Adipose tissue (tissue), 3 donors: ENCODE results near the gene KDM3B. TPM values are rescaled to one million over a fixed set of nuclear protein-coding genes. Genes with fewer than 3 reads are reported as not detected.
"Not testable (repeated sequence)": the region's sequence is repeated elsewhere in the genome, so short reads cannot be mapped to it uniquely, and the experiment has no call there.

ENCODE experiments used
- H3K27ac ChIP-seq: one replicate; pipeline ENCODE4 v1.5.1; 2013; ENCODE audit warnings: low read depth, low read length
- WGBS, 3 donors: extraction: QIAGEN DNeasy Blood & Tissue Kit; methylation state at CpG; one replicate each; pipeline ENCODE4 v1.1.7; 2013; 5-methylcytosine and 5-hydroxymethylcytosine counted together
- polyA plus RNA-seq, 3 donors: library from polyadenylated mRNA; stranded (reverse); fragments of 200-250 nt; gene quantifications; one replicate each; pipeline ENCODE4 v1.2.3, GENCODE V29; 2013
- donor health status: healthy with polysubstance abuse.
- donor health status: Bipolar disorder and iron deficiency.
- donor health status: healthy.

KDM3B gene
- polyA plus RNA-seq, 3 donors = 14.2 to 26.7 (median 22.9) TPM

DNA sequence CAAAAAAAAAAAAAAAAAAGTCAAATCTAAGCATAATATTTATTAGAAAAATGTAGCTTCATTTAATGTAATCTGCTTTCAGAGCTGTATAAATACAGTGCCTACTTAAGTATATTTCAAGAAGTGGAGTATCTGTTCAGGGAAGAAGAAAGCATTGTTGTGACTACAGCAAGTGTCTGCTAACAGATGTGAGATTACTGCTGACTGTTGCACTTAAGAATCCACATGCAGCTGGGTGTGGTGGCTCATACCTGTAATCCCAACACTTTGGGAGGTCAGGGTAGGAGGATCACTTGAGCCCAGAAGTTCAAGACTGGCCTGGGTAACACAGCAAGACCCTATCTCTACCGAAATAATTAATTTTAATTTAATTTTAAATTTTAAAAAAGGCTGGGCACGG is 19.0 kb downstream of the KDM3B start:
- WGBS, 3 donors = 88 to 96% (median 92%) methylated on average over 2 of the region's 2 CpGs
- H3K27ac ChIP-seq = no peak overlapping the region

DNA sequence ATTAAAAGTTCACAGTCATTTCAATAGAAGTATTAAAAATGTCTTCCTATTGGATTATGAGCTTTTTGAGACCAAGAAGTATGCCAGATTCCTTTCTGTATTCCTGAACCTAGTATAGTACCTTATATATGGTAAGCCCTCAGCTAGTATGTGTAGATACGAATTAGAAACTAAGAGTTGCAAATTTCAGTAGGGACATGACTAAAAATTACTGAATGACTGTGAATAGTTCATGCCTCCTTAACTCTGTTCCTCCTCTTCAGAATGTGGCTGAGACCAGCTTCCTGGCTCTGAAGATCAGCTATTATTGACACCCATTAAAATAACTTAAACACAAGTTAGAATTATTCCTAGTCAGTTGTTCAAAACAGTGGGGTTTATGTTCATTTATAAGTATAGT is 19.7 kb downstream of the KDM3B start:
- whole genome bisulfite sequencing, 3 donors = 80 to 83% (median 80%) methylated on average over 1 of the region's 1 CpG
- H3K27ac ChIP-seq = no peak overlapping the region

DNA sequence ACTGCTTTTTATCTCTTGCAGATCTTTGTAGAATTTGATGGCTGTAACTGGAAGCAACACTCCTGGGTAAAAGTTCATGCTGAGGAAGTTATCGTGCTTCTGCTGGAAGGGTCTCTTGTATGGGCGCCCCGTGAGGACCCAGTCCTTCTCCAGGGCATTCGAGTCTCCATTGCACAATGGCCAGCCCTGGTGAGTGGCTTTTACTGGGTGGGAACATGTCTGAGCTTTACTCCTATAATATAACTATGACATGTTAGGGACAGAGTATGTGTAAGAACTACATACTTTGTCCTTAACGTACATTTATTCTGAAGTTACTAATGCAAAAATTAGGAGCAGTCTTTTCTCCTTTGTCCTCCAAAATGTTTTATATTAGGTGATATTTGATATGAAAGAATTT is 20.2 kb downstream of the KDM3B start:
- 57 to 80% (median 60%) methylated on average over 5 of the region's 5 CpGs for WGBS, 3 donors
- H3K27ac ChIP-seq = no peak overlapping the region

DNA sequence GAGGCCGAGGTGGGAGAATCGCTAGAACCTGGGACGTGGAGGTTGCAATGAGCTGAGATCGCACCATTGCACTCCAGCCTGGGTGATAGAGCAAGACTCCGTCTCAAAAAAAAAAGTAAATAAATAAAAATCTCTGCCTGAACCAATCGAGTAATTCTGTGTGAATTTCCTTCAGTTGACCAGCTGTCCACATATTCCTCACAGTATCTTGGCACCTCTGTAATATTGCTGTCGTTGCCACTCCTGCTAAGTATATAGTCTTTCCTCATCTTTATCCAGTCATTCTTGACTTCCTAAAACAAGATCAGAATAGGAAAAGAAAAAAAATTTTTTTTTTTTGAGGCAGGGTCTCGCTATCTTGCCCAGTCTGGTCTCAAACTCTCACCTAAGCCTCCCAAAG is 29.9 kb downstream of the KDM3B start:
- H3K27ac ChIP-seq = no peak overlapping the region
- 64 to 97% (median 97%) methylated on average over 8 of the region's 8 CpGs for WGBS, 3 donors

DNA sequence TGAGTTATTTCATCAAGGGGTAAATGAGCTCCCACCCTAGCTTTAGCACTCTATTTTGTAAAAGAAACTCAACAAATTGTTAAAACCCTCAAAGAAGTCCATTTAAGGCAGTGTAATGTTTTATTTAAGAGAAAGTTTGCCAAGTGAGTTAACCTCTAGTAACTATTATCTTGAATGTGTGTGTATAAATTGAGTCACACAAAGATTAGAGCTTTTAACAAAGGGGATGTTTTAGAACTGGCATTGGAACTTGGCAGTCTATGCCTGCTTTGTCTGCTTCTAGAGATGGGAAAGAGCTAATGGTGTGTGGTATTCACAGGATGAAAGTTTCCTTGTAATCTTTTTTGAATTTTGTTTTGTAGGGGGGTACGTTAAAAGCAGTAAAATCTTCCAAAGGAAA is 33.2 kb downstream of the KDM3B start:
- H3K27ac ChIP-seq = no peak overlapping the region
- WGBS, 3 donors = 91 to 95% (median 95%) methylated on average over 1 of the region's 1 CpG

DNA sequence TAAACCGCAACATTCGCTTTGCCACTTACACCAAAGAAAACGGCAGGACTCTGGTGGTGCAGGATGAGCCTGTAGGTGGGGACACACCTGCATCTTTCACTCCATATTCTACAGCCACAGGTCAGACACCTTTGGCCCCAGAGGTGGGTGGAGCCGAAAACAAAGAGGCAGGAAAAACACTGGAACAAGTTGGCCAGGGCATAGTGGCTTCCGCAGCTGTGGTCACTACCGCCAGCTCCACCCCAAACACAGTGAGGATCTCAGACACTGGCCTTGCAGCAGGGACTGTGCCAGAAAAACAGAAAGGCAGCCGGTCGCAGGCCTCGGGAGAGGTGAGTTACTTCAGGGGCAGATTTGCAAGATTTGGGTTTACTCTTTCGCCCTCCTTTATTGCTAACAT is 33.8 kb downstream of the KDM3B start:
- WGBS, 3 donors = 76 to 93% (median 89%) methylated on average over 10 of the region's 10 CpGs
- H3K27ac ChIP-seq = no peak overlapping the region

DNA sequence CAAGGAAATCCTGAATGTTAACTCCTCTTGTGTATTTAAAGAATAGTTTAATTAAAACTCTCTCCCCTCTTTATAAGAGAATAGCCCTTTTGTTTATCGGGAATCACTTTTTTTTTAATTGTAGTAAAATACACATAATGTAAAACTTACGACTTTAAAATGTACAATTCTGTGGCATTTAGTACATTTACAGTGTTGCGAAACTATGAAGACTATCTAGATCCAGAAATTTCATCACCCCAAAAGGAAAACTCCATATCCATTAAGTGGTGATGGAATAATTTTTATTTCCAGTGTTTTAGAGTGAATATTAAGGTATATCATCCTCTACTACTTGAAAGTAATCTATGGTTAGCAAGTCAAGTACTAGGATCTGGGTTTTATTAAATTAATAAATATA is 36.8 kb downstream of the KDM3B start:
- WGBS, 3 donors = 92 to 95% (median 94%) methylated on average over 3 of the region's 3 CpGs
- H3K27ac ChIP-seq = no peak overlapping the region

DNA sequence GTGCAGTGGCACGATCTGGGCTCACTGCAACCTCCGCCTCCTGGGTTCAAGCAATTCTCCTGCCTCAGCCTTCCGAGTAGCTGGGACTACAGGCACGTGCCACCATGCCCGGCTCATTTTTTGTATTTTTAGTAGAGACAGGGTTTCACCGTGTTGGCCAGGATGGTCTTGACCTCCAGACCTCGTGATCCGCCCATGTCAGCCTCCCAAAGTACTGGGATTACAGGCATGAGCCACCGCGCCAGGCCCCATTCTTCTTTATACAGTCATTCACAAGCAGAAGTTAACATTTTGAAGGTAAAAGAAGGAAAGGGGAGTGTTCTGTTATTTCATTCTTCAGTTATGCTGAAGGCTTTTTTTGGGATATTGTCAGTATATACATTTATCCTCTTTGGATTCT is 37.4 kb downstream of the KDM3B start:
- WGBS, 3 donors = 95 to 97% (median 95%) methylated on average over 10 of the region's 10 CpGs
- not testable (repeated sequence) for H3K27ac ChIP-seq

DNA sequence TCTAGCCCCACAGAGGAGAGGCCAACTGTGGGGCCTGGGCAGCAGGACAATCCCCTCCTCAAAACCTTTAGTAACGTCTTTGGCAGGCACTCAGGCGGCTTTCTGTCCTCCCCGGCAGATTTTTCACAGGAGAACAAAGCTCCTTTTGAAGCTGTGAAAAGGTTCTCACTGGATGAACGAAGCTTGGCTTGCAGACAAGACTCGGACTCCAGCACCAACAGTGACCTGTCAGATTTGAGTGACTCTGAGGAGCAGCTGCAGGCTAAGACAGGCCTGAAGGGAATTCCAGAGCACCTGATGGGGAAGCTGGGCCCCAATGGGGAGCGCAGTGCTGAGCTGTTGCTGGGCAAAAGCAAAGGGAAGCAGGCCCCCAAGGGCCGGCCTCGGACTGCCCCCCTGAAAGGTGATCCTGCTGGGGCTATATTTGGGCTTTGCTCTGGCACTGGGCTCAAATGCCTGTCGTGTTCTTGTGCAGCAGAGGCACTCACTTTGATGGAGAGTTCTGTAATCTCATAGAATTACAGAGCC is 39.4 kb downstream of the KDM3B start:
- 75 to 93% (median 90%) methylated on average over 9 of the region's 9 CpGs for WGBS, 3 donors

DNA sequence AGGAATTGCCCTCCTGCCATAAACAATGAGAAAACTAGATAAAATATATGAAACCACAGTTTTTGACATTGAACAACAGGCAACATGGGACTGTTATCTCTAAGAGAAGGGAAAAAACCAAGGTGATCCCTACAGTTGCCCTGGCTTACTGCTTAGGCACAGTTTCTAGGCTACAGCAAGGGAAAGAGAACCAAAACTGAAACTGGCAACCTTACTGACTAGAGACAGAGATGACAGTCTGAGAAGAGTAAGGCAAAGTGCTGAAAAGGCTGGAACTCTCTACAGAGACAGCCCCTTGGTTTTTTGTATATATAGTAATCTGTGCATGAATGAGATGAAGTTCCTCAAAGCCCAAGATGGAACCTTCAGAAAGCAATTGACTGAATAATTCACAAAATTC is 50.2 kb downstream of the KDM3B start:
- H3K27ac ChIP-seq = no peak overlapping the region

More for the DNA sequence above, 39.4 kb downstream of the KDM3B start:
- no peak overlapping the region for H3K27ac ChIP-seq

DNA sequence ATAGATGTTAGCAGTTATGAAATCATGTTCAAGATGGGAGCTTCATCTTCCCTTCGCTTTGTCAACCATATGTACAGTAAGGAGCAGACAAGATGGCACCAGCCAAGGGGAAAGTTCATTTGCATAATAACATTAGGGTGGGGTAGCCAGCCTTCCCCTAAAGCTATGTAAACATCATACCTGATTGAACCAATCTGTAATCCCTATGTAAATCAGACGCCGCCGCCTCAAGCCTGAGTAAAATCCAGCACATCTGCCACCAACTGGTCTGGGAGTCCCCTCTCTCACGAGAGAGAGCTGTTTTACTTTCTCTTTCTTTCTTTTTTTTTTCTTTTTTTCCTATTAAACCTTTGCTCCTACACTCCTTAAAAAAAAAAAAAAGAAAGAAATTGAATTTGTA is 55.5 kb downstream of the KDM3B start:
- WGBS, 3 donors = 83 to 90% (median 85%) methylated on average over 5 of the region's 5 CpGs
- no peak overlapping the region for H3K27ac ChIP-seq

DNA sequence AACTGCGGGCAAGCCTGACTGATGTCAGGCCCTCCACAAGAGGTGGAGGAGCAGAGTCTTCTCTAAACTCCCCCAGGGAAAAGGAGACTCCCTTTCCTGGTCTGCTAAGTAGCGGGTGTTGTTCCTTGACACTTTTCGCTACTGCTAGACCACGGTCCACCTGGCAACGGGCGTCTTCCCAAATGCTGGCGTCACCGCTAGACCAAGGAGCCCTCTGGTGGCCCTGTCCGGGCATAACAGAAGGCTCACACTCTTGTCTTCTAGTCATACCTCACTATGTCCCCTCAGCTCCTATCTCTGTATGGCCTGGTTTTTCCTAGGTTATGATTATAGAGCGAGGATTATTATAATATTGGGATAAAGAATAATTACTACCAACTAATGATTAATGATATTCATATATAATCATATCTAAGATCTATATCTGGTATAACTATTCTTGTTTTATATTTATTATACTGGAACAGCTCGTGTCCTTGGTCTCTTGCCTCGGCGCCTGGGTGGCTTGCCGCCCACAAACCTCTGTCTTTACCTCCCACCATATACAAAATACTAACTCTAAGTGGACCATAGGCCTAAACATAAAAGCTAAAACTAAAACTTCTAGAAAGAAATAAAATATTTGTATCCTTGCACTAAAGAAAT is 58.6 kb downstream of the KDM3B start:
- H3K27ac ChIP-seq = not testable (repeated sequence)
- 62 to 81% (median 79%) methylated on average over 13 of the region's 14 CpGs for WGBS, 3 donors

DNA sequence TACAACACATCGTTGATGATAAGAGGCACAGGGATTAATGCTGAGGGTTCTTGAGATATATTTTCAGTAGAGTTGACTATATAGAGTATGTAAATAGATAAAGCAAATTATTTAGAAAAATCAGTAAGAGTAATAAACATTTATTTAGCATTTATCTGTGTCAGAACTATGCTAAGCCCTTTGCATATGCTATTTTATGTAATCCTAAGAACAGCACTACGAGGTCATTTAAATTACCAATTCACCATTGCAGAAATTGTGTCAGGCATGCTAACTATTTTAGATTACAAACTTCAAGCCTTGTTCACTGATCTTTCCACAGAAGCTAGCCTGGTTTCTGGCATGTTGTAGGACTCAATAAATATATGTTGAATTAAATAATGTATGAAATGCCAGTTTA is 66.0 kb downstream of the KDM3B start:
- 86 to 91% (median 91%) methylated on average over 2 of the region's 2 CpGs for WGBS, 3 donors
- H3K27ac ChIP-seq = no peak overlapping the region

DNA sequence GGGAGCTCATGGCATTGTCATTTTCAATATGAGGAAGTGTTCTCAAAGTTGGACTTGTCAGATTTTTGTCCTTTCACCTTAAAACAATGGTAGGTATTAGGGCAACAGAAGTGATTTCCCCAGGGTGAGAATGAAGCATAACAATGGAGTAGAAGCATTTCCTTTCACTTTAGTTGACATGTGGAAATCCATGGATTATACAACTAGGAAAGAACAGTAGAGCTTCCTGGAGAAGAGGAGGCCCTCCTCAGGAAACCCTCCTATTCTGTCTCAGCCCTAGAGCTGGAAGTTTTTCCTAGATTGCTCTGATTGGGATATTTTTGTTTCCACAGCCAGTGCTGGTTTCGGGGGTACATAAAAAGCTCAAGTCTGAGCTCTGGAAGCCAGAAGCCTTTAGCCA is 72.6 kb downstream of the KDM3B start:
- H3K27ac ChIP-seq = no peak overlapping the region
- WGBS, 3 donors = 79 to 92% (median 87%) methylated on average over 1 of the region's 1 CpG

DNA sequence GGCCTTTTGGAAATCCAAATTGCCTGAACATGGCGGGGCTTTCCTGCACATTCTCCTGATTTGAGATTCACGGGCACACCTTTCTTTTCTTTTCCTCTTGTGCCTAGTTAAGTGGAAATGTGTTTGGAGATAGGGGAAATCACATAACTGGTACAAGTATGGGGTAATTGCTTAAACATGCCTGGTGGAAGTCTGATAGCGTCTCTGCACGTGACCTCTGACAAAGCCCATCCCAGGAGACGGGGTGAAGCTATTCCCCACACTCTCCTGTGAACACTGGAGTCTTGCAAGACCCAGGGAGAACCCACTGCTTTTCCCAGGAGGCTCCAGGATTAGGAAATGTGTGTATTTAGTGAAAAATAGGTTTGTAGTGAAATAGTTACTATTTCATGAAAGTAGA is 83.5 kb downstream of the KDM3B start:
- no peak overlapping the region for H3K27ac ChIP-seq
- 61 to 82% (median 74%) methylated on average over 5 of the region's 5 CpGs for WGBS, 3 donors

DNA sequence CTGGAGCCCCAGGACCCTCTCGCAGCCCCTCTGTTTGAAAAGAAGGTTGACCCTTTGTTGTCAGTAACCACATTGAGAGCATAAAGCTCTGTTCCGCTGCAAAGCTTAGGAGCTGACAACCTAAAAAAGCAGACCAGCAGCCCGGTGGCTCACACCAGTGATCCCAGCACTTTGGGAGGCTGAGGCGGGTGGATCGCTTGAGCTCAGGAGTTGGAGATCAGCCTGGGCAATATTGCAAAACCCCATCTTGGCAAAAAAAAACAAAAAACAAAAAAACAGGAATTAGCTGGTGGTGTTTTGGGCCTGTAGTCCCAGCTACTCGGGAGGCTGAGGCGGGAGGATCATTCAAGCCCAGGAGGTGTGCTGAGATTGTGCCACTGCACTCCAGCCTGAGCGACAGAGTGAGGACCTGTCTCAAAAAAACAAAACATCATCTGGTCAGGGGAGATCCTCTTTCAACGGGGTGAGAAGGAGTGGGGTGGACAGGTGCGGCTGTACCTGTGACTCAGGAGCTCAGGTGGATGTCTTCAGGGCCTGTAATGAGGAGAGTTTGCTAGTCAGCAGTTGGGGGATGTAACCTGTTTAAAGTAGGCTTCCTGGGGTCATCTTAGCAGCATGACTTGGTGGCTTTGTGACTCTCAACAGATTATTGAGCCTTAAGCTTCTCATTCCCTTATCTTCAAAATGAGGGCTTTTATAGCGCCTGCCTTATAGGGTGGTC is 85.7 kb downstream of the KDM3B start:
- WGBS, 3 donors = 74 to 78% (median 75%) methylated on average over 11 of the region's 11 CpGs
- H3K27ac ChIP-seq = no peak overlapping the region

DNA sequence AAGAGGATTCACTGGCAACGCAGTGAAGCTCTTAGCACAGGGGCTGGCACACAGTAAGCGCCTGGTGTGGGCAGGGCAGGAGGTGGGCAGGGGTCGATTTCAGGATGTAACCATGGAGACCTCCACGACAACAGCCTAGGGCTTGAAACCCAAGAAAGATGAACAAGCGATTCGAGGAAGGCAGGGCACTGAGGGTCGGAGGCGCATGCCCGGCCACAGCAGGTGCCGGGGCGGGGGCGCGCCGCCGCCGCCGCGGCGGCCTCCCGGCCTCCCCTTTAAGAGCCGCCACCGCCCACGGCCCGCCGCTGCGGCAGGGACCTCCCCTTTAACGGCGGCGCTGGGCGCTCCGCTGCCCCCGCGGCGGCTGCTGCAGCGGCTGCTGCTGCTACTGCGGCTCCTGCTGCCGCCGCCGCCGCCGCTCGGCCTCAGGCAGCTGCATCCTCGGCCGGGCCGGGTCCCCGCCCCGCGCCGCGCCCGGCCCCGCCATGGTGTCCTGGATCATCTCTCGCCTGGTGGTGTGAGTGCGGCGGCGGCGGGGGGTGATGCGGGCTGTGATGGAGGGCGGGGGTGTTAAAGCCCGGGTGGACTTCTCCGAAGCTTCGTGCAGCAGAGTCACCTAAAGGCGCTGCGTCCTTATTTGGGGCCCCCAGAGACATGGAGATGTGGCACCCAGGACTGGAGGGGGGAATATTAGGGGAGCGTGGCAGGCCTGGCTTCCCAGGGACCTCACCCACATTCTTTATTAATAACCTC is 86.4 kb downstream of the KDM3B start, which contains the start of gene REEP2:
Gene REEP2, plus strand, starts transcription at position 334 of the 753 bp plus-strand sequence. Its CDS starts 152 bp downstream, at position 486.
- WGBS, 3 donors = 0 to 1% (median 1%) methylated on average over 45 to 65 of the region's 65 CpGs
- no peak within 1 kb of the TSS for H3K27ac ChIP-seq

DNA sequence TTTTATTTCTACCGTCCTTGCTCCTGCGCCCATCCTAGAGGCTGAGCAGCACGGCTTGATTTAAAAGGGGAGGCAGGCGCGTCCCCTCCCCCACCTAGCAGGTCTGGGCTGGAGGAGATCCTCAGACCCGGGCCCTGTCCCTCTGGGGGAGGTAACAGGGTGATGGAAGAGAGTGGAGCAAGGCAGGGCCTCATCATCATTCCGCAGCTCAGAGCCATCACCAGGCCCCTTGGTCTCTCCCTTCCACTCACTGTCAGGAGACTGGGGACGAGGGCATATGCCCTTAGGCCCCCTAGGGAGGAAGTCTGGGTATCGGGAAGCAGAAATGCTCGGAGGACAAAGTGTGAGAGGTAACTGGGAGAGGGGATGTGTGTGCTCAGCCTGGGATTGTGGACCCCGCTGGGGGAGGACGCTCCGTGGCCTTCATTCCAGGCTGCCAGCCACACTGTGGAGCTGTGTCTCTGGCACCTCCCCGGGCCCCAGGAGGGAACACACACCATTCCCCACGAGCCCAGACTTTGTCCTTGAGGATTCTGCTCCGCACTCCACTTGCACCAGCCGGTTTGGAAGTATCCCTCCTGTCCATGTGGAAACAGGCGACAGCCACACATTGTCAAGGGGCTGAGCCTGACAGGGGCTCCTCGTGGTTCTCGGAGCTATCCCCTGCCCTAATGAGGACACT is 87.1 kb downstream of the KDM3B start:
- H3K27ac ChIP-seq = no peak overlapping the region

More for the DNA sequence above, 87.1 kb downstream of the KDM3B start:
- 45 to 51% (median 49%) methylated on average over 20 of the region's 20 CpGs for WGBS, 3 donors
